ENCODE results near the gene TRPM2. TPM values are rescaled to one million over a fixed set of nuclear protein-coding genes. Genes with fewer than 3 reads are reported as not detected.

The TRPM2 gene
- total and polyA plus RNA-seq, 2 of the 8 experiments (the other 6 are each of a cell fraction or from before 2014, with no cell fraction given): 0.27 to 0.28 TPM

DNA sequence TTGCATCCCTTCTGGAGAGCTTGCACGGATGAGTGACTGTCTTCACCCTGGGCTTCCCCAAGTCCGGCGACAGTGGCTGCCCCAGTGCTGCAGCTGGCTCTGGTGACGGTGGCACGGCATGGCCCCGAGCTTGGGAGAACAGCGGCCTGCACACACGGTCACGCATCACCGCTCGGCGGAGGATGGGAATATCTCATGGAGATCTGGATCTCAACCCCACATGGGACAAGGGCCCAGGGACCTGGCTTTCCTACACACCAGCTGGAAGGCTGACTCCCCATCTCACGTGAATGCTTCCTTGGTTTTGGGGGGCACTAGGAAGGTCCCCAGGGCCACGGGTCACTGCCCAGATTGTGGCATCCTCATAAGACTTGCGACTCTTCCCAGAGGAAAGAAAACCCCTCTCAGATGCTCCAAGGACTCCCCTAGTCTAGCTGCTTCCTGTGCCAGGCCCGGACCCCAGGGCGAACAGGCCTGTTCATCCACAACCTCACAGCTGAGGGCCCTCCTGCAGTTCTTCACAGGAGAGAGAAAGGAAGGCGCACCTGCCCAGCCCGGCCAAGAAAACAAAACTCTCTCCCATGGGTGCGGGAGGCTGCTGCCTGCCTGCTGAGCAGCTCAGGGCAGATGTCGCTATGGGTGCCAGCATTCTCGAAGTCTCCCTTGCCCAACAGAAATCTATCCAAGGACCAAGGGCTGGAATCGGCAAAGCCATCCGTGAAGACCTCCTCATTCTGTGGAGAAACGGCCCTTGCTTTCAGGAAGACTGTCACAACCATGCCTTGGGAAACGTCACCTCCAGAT is 24.1 kb upstream of the TRPM2 start (continued):
- TF ChIP-seq, protein P1, sequence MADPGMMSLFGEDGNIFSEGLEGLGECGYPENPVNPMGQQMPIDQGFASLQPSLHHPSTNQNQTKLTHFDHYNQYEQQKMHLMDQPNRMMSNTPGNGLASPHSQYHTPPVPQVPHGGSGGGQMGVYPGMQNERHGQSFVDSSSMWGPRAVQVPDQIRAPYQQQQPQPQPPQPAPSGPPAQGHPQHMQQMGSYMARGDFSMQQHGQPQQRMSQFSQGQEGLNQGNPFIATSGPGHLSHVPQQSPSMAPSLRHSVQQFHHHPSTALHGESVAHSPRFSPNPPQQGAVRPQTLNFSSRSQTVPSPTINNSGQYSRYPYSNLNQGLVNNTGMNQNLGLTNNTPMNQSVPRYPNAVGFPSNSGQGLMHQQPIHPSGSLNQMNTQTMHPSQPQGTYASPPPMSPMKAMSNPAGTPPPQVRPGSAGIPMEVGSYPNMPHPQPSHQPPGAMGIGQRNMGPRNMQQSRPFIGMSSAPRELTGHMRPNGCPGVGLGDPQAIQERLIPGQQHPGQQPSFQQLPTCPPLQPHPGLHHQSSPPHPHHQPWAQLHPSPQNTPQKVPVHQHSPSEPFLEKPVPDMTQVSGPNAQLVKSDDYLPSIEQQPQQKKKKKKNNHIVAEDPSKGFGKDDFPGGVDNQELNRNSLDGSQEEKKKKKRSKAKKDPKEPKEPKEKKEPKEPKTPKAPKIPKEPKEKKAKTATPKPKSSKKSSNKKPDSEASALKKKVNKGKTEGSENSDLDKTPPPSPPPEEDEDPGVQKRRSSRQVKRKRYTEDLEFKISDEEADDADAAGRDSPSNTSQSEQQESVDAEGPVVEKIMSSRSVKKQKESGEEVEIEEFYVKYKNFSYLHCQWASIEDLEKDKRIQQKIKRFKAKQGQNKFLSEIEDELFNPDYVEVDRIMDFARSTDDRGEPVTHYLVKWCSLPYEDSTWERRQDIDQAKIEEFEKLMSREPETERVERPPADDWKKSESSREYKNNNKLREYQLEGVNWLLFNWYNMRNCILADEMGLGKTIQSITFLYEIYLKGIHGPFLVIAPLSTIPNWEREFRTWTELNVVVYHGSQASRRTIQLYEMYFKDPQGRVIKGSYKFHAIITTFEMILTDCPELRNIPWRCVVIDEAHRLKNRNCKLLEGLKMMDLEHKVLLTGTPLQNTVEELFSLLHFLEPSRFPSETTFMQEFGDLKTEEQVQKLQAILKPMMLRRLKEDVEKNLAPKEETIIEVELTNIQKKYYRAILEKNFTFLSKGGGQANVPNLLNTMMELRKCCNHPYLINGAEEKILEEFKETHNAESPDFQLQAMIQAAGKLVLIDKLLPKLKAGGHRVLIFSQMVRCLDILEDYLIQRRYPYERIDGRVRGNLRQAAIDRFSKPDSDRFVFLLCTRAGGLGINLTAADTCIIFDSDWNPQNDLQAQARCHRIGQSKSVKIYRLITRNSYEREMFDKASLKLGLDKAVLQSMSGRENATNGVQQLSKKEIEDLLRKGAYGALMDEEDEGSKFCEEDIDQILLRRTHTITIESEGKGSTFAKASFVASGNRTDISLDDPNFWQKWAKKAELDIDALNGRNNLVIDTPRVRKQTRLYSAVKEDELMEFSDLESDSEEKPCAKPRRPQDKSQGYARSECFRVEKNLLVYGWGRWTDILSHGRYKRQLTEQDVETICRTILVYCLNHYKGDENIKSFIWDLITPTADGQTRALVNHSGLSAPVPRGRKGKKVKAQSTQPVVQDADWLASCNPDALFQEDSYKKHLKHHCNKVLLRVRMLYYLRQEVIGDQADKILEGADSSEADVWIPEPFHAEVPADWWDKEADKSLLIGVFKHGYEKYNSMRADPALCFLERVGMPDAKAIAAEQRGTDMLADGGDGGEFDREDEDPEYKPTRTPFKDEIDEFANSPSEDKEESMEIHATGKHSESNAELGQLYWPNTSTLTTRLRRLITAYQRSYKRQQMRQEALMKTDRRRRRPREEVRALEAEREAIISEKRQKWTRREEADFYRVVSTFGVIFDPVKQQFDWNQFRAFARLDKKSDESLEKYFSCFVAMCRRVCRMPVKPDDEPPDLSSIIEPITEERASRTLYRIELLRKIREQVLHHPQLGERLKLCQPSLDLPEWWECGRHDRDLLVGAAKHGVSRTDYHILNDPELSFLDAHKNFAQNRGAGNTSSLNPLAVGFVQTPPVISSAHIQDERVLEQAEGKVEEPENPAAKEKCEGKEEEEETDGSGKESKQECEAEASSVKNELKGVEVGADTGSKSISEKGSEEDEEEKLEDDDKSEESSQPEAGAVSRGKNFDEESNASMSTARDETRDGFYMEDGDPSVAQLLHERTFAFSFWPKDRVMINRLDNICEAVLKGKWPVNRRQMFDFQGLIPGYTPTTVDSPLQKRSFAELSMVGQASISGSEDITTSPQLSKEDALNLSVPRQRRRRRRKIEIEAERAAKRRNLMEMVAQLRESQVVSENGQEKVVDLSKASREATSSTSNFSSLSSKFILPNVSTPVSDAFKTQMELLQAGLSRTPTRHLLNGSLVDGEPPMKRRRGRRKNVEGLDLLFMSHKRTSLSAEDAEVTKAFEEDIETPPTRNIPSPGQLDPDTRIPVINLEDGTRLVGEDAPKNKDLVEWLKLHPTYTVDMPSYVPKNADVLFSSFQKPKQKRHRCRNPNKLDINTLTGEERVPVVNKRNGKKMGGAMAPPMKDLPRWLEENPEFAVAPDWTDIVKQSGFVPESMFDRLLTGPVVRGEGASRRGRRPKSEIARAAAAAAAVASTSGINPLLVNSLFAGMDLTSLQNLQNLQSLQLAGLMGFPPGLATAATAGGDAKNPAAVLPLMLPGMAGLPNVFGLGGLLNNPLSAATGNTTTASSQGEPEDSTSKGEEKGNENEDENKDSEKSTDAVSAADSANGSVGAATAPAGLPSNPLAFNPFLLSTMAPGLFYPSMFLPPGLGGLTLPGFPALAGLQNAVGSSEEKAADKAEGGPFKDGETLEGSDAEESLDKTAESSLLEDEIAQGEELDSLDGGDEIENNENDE (IDR thresholded peaks at IDR 0.05; ENCODE audit: insufficient replicate concordance, low read length): no peak
- TF ChIP-seq, protein P2, sequence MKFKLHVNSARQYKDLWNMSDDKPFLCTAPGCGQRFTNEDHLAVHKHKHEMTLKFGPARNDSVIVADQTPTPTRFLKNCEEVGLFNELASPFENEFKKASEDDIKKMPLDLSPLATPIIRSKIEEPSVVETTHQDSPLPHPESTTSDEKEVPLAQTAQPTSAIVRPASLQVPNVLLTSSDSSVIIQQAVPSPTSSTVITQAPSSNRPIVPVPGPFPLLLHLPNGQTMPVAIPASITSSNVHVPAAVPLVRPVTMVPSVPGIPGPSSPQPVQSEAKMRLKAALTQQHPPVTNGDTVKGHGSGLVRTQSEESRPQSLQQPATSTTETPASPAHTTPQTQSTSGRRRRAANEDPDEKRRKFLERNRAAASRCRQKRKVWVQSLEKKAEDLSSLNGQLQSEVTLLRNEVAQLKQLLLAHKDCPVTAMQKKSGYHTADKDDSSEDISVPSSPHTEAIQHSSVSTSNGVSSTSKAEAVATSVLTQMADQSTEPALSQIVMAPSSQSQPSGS (IDR thresholded peaks at IDR 0.05; ENCODE audit: low read length): no peak
- TF ChIP-seq TCF12 (IDR thresholded peaks at IDR 0.05; ENCODE audit: low read depth, low read length) (no peak), KDM1A (IDR thresholded peaks at IDR 0.05; ENCODE audit: borderline replicate concordance, low read length) (no peak), SAP30 (IDR thresholded peaks at IDR 0.05; ENCODE audit: insufficient read depth, insufficient replicate concordance, low read length) (no peak), POLR2A (IDR thresholded peaks at IDR 0.05; ENCODE audit: control extremely low read depth in 1 of 2, low read depth in 2 of 2, low read length in 2 of 2) (no peak), TEAD4 (IDR thresholded peaks at IDR 0.05; ENCODE audit: low read depth, low read length) (no peak), POLR2AphosphoS5 (IDR thresholded peaks at IDR 0.05; ENCODE audit: low read depth, low read length) (no peak), BRCA1 (IDR thresholded peaks at IDR 0.05; ENCODE audit: low read depth, low read length) (no peak)

Data from H1 (cell line).